ENCODE results near the gene KRTAP27-1. TPM values are rescaled to one million over a fixed set of nuclear protein-coding genes. Genes with fewer than 3 reads are reported as not detected.

Gene KRTAP27-1
- total and polyA plus RNA-seq, 10 of the 15 experiments (the other 5 are each of a cell fraction or from before 2014, with no cell fraction given), result not detected

DNA sequence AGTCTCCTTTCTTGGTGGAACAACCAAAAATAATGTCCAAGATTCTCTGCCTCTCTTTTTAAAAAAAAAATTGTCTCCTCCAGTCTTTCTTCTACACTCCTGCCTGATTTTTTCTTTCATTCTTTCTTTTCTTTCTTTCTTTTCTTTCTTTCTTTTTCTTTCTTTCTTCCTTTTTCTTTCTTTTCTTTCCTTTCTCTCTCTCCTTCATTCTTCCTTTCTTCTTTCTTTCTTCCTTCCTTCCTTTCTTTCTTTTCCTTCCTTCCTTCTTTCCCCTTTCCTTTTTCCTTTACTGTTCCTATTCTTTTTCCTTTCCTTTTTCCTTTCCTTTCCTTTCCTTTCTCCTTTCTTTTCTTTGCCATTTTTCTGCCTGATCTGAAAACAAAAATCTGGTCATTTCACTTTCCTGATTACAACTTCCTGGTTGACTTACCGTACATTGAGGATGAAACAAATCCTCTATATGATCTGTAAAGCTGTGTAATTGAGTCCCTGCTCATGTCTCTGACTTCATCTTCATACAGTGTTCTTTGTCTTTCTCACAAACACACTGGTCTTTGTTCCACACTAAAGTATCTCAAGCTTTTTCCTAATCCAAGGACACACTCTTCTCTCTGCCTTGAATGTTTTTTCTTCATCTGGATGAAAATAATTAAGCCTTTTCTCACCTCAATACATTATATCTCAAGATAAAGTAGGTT, 17.0 kb upstream of the KRTAP27-1 start (continued):
- TF ChIP-seq, protein P1, sequence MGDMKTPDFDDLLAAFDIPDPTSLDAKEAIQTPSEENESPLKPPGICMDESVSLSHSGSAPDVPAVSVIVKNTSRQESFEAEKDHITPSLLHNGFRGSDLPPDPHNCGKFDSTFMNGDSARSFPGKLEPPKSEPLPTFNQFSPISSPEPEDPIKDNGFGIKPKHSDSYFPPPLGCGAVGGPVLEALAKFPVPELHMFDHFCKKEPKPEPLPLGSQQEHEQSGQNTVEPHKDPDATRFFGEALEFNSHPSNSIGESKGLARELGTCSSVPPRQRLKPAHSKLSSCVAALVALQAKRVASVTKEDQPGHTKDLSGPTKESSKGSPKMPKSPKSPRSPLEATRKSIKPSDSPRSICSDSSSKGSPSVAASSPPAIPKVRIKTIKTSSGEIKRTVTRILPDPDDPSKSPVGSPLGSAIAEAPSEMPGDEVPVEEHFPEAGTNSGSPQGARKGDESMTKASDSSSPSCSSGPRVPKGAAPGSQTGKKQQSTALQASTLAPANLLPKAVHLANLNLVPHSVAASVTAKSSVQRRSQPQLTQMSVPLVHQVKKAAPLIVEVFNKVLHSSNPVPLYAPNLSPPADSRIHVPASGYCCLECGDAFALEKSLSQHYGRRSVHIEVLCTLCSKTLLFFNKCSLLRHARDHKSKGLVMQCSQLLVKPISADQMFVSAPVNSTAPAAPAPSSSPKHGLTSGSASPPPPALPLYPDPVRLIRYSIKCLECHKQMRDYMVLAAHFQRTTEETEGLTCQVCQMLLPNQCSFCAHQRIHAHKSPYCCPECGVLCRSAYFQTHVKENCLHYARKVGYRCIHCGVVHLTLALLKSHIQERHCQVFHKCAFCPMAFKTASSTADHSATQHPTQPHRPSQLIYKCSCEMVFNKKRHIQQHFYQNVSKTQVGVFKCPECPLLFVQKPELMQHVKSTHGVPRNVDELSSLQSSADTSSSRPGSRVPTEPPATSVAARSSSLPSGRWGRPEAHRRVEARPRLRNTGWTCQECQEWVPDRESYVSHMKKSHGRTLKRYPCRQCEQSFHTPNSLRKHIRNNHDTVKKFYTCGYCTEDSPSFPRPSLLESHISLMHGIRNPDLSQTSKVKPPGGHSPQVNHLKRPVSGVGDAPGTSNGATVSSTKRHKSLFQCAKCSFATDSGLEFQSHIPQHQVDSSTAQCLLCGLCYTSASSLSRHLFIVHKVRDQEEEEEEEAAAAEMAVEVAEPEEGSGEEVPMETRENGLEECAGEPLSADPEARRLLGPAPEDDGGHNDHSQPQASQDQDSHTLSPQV (IDR thresholded peaks at IDR 0.05), result no peak
- TF ChIP-seq TAF1 (IDR thresholded peaks at IDR 0.05; ENCODE audit: borderline replicate concordance, low read depth, low read length) (no peak), BHLHE40 (IDR thresholded peaks at IDR 0.05; ENCODE audit: borderline replicate concordance in 1 of 2, low read depth in 2 of 2, low read length in 1 of 2) (no peak), POU2F2 (IDR thresholded peaks at IDR 0.05; ENCODE audit: borderline replicate concordance, low read depth, low read length) (no peak), SP1 (IDR thresholded peaks at IDR 0.05; ENCODE audit: low read depth, low read length) (no peak), POLR2A (IDR thresholded peaks at IDR 0.05; ENCODE audit: low read depth, low read length) (no peak), KAT2A (conservative IDR thresholded peaks at IDR 0.05; ENCODE audit: control insufficient read depth, low read depth, low read length) (no peak), DPF2 (IDR thresholded peaks at IDR 0.05) (no peak), CREM (IDR thresholded peaks at IDR 0.05; ENCODE audit: low read depth) (no peak), EED (IDR thresholded peaks at IDR 0.05; ENCODE audit: low read depth) (no peak), JUNB (IDR thresholded peaks at IDR 0.05) (no peak)
- TF ChIP-seq, protein P2, sequence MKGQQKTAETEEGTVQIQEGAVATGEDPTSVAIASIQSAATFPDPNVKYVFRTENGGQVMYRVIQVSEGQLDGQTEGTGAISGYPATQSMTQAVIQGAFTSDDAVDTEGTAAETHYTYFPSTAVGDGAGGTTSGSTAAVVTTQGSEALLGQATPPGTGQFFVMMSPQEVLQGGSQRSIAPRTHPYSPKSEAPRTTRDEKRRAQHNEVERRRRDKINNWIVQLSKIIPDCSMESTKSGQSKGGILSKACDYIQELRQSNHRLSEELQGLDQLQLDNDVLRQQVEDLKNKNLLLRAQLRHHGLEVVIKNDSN (IDR thresholded peaks at IDR 0.05; ENCODE audit: borderline replicate concordance, extremely low read length, insufficient read depth, low read depth, low read length), result no peak

Measured in GM12878 (cell line).